GM21360 (cell line): ENCODE data around the gene B3GALNT1.
A peak's percentile ranks its signal among the peaks of the same experiment; 100 is the strongest.

Source experiments
- ATAC-seq: cut with Tn5 transposase; IDR thresholded peaks from one replicate; pipeline ENCODE4 v1.9.1; 2021; ENCODE audit warnings: mild to moderate bottlenecking, moderate library complexity; ENCODE audit not compliant: unreplicated experiment

The B3GALNT1 gene

GRCh38 chr3:161082063-161082462 lies 23.1 kb downstream of the B3GALNT1 start:
- ATAC-seq: peak; percentile 23

- ATAC-seq: peak; percentile 89
Observed at GRCh38 chr3:161081633-161082032, 23.5 kb downstream of the B3GALNT1 start.

DNA sequence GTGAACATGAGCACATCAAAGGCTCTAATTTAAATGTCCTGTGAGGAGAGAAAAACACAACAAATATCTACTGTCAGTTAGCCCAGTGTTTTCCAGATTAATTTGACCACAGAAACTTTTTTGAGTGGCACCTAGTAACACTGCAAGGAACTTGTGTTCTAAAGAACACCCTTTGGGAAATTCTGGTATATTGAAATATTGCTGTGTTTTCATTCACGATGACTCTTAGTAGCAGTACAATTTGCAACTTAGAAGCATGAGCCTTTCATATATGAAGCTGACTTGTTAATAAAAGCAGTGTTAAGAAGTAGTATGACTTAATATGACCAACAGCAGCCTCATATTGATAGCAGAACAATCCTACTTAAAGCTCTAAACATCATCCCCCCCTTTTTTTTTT lies 32.0 kb downstream of the B3GALNT1 start:
- no peak for ATAC-seq

DNA sequence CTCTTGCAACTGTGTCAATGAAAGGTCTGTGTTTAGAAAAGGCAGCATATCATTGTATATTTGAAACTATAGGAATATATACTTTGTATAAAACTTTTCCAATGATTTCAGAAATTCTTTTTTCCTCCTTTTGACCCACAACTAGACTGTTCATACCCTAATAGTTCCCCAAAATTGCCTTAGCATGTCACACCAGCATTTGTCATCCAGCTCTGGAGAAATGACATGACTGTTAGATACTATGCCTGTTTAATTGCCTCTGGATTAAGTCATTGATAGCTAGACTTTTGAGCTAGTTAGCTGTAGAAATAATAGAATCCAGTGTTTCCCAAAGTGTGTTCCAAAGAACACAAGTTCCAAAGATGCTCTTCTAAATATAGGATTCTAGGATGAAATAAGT lies 32.4 kb downstream of the B3GALNT1 start:
- ATAC-seq: no peak

- ATAC-seq: no peak
Observed at GRCh38 chr3:161072211-161072621, 32.9 kb downstream of the B3GALNT1 start.

- ATAC-seq: no peak
Observed at GRCh38 chr3:161070980-161071663, 34.0 kb downstream of the B3GALNT1 start.

DNA sequence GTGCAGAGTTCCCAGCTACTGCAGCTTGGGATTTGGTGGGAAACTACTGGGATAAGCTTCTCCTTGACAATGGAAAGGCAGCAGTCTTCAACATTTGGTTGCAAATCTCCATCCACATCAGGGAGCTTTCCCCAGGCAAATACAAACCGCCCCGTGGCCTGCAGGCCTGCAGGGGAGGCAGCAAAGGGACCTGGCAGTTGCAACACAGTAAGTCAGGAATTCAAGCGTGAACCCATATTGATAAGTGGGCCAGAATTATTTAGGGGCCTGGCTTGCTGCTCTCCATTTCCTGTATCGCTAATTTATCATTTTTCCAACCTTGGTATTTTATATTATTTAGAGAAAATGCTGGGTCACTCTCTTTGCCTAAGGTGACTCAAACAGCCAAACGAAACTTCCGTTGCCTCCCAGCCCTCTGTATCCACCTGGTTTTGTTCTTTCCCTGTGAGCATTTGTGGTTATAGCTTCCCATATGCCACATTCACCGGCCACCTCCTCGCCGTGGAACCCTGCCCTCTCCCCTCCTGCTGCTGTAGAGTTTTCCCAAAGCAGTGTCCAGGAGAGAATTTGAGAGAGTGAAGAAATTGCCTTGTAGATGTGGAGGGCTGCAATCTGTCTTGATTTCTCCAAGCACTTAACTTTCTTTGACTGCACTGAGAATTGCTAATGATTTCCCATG lies 34.8 kb downstream of the B3GALNT1 start:
- ATAC-seq: no peak

GRCh38 chr3:161069511-161070251 lies 35.5 kb downstream of the B3GALNT1 start:
- ATAC-seq: peak; percentile 92

DNA sequence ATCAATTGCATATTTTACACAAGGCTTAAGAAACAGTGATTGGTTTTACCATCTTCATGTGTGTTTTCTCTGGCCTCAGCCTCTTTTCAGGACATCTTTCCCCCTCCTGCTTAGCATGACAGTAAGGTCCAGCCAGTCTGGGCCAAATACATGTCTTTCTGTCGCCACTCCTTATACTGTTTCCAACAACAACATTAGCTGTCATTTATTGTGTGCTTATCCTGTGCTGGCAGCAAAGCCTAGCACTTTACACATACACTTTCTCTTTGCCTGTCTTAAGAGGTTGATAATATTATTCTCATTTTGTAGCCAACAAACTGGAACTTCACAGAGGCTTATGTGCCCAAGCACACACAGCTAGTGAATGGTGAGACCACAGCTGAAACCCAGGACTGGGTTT lies 37.8 kb downstream of the B3GALNT1 start:
- ATAC-seq: peak; percentile 27

DNA sequence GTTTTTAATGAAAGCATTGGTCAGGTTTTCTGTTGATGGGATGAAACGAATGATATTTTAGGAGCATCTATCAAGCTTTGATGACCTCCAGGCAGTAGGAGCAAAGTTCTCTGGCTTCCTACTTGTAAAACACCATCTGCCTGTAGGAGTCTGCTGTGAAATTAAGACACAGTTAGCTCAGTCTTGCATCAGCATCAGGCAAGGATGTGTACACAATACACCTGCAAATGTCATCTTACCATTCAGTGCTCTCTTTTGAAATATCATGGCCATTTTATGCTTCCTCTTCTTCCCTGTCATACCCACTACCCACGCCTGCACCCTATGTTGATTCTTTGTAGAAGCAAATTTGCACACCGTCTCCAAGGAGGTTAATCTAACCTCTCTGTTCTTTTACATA lies 38.2 kb downstream of the B3GALNT1 start:
- ATAC-seq: no peak

DNA sequence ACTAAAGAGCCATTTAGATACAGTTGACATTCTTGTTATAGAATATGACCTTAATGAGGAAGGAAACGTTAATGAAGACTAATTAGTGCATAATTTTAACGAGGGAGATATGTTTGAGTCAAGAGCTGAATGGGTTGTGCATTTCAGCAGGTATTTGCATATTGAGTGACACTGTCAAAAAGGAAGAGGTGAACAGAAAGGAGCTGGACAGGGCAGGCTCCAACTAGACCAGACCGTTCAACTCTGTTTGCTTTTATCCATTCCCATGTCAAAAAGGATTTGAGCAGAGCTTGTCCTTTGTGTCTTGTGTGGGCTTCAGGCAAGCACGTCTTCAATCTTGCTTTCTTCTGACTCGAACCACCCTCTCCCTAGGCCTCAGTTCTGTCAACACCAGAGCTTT lies 40.7 kb downstream of the B3GALNT1 start:
- ATAC-seq: no peak

DNA sequence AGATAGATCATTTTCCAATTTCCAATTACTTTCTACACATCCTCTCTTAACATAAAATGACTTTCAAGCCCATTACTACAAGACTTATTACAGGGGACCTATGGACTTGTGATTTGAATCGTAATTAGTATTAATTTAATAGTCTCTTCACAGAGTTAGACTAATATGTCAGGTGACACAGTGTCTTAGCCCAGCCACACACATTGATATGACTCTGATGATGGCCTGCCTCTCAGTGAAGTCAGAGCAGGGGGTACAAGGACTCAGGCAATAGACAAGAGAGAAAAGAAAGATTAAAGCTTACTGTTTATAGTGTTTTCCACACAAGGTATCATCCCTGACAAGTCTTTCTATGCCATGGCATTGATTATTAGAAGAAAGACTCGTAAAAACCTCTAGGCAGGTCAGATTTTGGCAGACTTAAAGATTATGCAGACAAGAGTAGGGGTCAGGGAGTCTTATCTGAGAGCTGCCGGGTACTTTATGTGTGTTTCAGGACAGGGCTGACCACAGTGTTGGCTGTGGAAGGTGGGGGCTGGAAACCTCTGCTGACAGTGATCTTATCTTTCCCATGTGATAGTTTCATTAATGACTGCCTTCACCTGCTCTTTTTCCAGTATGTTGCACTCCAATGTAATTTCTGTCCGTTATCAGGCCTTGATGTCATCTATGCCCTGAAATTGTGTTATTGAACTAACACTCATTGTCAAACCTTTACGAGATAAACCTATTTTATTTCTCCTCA lies 50.1 kb downstream of the B3GALNT1 start:
- ATAC-seq: no peak

DNA sequence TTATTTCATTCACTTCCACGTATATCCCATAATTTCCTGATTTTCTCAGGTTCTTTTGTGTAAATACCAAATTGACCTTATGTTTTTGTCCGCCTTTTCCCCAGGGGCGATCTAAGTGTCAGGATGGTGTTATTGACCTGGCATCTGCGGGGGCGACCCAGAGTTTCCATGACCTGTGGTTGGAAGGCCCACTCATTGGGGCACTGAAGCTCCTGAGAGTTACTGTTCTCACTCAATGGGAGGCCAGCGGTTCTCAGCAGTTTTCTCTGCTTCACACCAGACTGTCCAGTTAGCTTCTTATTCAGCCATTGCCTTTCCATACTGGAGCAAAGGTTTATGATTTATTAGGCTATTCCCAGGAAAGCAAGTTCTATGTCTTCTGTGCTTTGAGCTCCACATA lies 53.3 kb downstream of the B3GALNT1 start:
- no peak for ATAC-seq

- peak; percentile 71 for ATAC-seq
Observed at GRCh38 chr3:161050935-161051334, 54.2 kb downstream of the B3GALNT1 start.

DNA sequence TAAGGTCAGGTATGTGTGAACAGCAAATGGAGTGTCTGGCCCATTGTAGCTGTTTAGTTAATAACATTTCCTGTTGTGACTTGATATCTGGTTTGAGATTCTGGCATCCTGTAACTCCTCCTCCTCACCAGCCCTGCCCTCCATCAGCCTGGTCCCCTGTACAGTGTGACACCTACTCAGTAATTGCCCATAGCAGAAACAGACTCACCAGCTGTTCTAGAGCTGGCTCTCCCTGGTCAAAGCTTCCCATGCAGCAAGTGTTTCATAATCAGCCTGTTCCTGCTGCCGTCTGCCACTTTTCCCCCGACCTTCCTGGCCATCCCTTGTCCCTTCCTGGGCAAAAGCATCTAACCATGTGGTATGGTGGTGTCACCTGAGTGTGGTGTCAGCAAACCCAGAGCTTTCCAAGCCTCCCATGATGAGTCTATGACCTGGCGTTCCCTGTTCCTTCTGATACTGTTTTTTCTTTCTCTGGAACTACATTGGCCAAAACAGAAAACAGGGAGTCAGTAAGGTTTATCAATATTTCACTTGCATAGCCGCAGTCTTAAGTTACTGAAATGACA lies 55.4 kb downstream of the B3GALNT1 start:
- no peak for ATAC-seq

DNA sequence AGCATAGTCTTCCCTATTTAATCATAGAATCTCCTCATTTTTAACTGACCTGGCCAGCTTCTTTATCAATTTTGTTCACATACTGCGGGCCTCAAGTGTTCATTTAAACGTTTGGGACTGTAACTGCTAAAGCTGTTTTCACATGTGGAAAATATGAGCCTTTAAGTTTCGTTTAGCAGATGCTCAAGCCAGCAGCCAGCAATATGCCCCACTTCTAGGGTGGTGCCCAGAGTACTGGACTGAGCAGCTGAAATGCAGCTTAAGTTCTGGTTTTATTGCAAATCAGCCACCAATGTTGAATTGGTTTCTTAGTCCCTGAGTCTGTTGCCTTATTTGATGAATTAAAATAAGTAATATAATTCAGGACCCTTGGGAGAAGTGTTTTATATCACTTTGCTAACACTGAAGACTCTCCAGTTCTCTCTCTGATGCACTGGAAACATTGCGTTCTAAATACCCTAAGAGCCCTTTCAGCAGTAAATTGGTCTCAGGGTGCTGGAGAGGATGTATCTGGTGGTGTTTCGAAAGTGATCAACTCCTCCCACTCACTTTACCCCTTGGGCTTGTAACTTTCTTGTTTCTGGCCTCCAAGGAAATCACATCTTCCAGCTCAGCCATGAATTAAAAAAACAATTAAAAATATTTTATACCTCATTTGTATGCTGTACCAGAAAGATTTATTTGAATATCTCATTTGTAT lies 61.7 kb downstream of the B3GALNT1 start:
- peak; percentile 82 for ATAC-seq

- peak; percentile 69 for ATAC-seq
Observed at GRCh38 chr3:161042023-161042501, 63.1 kb downstream of the B3GALNT1 start.

GRCh38 chr3:161038725-161039124 lies 66.4 kb downstream of the B3GALNT1 start:
- ATAC-seq: no peak

- ATAC-seq: no peak
Observed at GRCh38 chr3:161035711-161036110, 69.4 kb downstream of the B3GALNT1 start.

- peak; percentile 86 for ATAC-seq
Observed at GRCh38 chr3:161034913-161035550, 70.1 kb downstream of the B3GALNT1 start.
